Renal cortex interstitium (tissue), 11 donors: ENCODE data around the gene SLC37A3. TPM values are rescaled to one million over a fixed set of nuclear protein-coding genes. Genes with fewer than 3 reads are reported as not detected.
"Not testable (repeated sequence)": the region's sequence is repeated elsewhere in the genome, so short reads cannot be mapped to it uniquely, and the experiment has no call there.

Experiments used
- DNase-seq, 11 donors: peaks; one replicate each; pipeline ENCODE4 v3.0.0-alpha.2; 2013; ENCODE audit warnings: low read depth in 9 of 11, low spot score in 4 of 11; ENCODE audit errors: extremely low read depth in 1 of 11
- polyA plus RNA-seq, 3 donors: library from polyadenylated mRNA; unstranded; fragments of 120-200 nt; gene quantifications; one replicate each; pipeline ENCODE4 v1.2.1, GENCODE V29; 2013; ENCODE audit not compliant: insufficient read length in 3 of 3

SLC37A3 gene
- polyA plus RNA-seq, 3 donors = 49.6 to 62.9 (median 57.3) TPM

DNA sequence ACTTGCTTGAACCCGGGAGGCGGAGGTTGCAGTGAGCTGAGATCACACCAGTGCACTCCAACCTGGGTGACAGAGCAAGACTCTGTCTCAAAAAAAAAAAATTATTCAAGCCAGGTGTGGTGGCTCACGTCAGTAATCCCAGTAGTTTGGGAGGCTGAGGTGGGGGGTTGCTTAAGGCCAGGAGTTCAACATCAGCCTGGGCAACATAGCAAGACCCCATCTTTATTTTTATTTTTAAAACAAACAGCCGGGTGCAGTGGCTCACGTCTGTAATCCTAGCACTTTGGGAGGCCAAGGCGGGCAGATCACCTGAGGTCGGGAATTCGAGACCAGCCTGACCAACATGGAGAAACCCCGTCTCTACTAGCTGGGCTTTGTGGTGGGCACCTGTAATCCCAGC is 17.5 kb upstream of the SLC37A3 start:
- not testable (repeated sequence) for DNase-seq

DNA sequence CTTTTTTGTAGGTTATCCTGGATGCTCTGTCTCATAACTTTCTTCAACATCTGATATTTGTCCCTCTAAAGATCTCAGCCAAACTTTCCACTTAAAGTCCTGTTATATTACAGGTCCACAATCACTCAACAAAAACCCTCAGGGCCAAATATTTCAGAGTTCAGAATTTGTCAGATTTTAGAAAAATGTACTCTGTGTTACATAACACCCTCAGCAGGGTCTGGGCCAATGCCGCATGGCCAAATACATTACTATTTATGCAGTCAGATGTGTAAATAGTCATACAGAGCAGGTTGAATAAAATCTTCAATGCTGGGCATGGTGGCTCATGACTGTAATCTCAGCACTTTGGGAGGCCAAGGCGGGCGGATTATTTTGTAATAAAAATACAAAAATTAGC is 17.0 kb upstream of the SLC37A3 start:
- no peak for DNase-seq

DNA sequence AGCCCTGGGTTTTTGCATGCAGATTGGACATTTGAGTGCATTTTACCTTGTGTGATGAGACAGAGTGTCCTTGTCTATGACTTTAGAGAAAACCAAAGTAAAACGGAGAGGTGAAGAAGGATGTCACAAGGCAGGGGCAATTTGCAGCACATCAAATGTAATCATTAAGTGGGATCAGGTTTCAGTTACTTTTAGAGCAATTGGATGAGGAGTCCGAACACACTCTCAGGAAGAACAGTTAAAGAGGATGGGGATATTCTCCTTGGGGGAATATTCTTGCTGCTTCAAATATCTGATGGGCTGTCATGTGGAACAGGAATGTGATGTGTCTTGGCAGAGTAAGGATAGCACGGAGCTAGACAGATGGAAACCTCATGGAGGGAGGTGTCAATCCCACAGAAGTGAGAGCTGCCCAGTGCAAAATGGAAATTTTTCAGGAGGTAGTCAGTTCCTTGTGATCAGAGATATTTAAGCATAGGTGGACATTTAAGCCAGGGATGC is 6.3 kb upstream of the SLC37A3 start:
- peak in 1 of 11 donors; percentile 63 for DNase-seq

DNA sequence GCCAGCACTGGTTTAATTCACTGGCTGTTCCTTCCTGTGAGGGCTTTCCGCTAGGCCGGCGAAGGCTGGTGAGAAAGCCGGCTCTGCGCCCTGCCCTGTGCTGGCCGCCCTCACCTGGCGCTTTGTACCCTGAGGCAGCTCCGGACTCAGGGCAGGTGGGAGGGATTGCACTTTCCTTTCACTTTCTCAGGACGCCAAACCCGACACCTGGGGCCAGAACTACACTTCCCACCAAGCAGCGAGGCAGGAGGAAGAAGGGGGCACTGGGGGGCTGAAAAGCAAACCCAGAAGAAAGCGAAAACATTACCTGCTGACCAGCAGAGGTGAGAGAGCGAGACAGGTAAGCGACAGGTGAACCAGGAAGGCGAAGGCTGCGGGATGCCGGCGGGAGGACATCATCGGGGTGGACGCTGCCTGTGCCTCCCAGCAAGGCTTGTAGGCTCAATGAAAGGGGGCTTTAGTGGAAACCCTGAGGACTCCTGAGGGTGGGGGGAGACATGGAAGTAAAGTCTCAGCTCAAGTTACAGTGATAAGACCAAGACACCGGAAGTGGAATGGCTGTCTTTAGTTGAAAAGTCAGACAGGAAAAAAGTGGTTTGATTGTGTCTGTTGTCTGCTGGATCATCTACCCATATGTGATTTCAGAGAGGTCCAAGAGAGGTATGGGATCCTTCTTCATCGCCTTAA is 5.7 kb upstream of the SLC37A3 start, which contains the start of gene RAB19:
Gene RAB19 (plus strand): TSS at position 181 of the 687 bp plus-strand sequence. CDS start 3,589 bp downstream, outside the sequence.
- peak in 1 of 11 donors; percentile 53 for DNase-seq

DNA sequence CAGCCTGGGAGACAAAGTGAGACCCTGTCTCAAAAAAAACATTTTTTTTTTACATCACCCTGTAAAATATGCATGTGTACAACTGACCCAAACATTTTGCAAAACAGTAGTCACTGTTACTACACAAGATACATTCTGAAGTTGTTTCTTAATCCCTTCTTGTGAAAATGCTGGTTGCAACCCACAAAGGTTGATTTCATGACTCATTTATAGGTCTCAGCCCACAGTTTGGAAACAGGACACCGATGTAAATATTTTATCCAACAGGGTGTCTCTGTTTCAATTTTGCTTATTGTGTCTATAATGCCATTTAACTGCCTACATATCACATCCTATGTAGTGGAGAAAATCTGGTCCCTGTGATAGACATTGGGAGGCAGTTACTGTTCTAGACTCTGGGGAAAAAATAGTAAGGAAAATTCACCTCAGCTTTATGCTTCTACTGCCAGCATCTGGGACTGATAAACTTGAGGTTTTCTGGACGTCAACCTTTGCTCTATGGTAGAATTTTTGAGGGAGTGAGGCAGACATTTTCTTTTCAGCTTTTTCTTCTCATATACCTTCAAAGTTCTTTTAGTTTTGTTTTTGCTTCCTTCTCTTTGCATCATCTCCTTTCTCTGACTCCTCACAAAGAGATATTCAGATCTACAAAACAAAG is 4.0 kb upstream of the SLC37A3 start:
- no peak for DNase-seq

DNA sequence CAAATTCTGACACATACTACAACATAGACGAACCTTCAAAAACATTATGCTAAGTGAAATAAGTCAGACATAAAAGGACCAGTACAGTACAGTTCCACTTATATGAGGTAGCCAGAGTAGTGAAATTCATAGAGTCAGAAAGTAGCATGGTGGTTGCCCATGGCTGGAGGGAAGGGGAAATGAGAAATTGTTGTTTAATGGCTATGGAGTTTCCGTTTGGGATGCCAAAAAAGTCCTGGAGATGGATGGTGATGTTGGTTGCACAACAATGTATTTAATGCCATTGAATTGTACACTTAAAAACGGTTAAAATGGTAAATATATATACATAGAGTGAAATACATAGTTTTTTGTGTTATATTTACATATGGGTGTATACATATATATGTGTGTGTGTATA is 2.1 kb upstream of the SLC37A3 start:
- no peak for DNase-seq

DNA sequence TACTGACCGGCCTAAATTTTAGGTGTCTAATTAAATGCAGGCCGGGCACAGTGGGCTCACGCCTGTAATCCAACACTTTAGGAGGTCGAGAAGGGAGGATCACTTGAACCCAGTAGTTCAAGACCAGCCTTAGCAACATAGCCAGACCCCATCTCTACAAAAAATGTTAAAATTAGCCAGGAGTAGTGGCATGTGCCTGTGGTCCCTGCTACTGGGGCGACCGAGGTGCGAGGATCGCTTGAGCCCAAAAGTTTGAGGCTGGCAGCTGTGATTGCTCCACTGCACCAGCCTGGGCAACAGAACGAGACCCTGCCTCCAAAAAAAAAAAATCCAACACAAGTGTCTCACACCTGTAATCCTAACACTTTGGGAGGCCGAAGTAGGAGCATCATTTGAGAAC is 491 bp upstream of the SLC37A3 start:
- DNase-seq = no peak

DNA sequence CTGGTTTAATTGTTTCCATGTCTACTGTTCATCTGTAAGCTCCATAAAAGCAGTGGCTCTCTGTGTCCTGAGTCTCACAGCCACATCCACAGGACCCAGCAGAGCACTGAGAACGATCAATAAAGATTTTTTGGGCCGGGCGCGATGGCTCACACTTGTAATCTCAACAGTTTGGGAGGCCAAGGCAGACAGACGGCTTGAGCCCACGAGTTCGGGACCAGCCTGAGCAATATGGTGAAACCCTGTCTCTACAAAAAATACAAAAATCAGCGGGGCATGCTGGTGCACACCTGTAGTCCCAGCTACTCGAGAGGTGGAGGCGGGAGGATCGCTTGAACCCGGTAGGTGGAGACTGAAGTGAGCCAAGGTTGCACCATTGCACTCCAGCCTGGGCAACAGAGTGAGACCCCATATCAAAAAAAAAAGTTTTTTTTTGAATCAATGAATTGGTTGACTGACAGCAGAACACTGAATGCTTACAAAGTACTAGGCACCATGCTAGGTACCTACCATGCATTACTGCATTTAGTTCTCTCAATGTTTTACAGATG is 4.5 kb downstream of the SLC37A3 start:
- DNase-seq = no peak

DNA sequence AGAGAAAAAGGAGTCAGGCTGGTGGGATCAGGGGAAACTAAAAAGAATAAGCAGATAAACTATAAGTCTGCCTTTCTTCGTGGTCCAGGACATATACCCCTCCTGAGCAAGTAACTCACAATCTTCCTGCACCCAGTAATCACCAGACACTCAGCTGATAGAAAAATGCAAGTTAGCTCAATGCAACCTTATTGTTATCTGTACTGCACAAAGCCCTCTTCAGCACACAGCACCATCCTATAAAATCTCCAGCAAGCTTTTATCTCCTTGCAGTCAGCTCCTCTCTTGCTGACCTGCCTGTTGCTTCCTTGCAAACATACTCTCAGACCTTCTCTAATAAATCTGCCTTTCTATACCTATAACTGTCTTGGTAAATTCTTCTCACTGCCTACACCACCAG is 6.7 kb downstream of the SLC37A3 start:
- DNase-seq = no peak

DNA sequence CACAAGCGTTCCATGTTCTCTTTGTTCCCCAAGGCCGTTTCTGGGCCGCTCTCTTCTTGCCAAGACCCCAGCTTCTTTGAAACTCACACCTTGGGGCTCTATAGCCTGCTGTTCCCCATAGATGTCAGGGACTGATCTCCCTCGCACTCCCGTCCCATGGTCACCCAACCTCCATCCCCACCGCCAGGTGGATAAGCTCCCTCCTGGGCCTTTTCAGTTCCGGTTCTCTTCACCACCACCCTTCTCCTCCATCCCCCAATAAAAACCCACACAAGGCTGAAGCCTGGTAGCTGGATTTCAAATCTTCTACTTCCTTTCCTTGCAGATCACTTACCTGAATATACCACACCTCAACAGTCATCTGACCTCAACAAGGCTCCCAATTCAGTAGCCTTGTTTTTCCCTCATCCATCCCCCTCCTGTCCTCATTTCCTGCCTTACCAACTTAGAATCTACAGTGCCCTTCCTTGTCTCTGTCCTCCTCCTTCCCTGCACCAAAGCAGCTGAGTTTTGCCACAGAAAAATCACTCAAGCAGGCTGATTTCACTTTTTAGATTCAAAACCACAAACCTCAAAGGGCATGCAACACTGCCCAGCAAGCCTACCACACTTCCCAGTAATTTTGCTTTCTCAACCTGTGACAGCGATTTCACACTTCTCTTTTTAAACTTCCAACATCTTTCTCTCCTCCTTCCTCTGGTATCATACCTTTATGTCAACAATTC is 7.7 kb downstream of the SLC37A3 start:
- DNase-seq = no peak

DNA sequence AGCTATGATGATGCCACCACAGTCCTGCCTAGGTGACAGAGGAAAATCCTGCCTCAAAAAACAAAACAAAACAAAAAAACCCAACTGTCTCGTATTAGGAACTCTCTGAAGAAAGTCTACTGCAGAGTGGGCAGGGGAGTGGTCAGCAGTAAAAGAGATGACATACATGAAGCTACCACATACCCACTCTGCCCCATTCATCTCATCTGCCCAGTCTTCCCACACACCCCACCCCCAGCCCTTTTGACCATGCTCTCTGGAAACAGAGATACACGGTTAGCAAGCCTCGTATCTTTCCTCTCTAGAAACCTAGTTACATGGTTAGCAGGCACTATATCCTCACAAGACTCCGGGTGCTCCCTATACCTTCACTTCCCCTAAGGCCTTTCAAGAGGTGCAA is 8.3 kb downstream of the SLC37A3 start:
- no peak for DNase-seq

DNA sequence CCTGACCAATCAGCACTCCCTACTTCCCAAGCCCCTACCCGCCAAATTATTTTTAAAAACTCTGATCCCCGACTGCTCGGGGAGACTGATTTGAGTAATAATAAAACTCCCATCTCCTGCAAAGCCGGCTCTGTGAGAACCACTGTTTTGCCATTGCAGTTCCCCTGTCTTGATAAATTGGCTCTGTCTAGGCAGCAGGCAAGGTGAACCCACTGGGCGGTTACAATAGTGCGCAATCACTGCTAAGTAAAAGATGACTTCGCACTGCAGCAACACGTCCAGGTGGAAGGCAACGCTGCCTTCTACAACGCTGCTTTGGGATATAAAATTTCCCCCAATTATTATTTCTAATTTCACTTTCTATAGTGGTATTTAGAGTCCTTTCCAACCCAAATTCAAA is 8.9 kb downstream of the SLC37A3 start:
- no peak for DNase-seq

DNA sequence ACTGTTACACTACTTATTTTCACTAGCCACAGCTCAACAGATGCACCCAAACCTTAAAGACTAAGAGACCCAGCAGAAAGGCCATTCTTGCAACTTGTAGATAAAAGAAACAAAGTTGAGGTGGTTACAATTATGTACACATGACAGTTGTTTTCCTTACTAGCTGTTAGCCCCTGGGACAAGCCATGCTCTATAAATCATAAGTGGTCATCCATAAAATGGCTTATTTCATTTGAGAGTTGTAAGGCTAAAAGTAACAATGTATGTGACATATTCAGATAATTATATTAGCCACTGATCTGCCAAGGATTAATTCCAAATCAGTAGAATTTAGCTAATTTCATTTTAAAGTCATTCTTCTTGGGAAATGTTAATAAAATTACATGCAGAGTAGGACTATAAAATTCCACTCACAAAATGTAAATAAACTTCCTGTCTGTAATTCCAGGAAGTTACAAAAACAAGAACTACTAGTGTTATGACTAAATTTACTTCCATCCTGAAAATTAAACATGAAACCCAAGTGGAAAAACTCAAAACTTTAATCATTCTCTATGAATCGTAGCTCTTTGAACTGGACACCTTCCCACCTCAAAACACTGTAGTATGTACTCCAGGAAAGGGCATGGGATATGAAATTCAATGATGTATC is 13.3 kb downstream of the SLC37A3 start:
- no peak for DNase-seq

DNA sequence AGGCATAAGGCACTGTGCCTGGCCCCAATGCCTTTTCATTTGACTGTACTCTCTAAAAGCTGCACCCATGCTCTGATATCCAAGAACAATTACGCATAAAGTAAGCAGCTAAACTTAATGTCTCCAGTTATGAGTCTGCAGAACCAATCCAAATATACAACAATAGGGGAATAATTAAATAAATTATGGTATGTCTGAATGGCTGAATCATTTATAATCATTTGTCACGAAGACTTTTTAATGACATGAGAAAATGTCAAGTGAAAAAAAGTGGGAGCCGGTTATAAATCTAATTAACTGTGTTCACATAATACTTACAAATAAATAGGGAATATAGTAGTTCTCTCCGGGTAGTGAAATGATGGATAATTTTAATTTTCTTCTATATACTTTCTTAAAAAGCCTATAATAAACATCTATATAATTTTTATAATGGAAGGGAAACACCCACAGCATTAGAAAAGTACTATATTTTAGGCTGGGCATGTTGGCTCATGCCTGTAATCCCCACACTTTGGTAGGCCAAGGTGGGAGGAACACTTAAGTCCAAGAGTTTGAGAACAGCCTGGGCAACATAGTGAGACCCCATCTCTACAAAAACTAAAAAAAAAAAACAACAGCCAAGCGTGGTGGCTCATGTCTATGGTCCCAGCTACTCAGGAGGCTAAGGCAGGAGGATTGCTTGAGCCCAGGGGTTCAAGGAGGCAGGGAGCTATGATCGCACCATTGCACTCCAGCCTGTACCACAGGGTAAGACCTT is 14.2 kb downstream of the SLC37A3 start:
- DNase-seq = no peak

DNA sequence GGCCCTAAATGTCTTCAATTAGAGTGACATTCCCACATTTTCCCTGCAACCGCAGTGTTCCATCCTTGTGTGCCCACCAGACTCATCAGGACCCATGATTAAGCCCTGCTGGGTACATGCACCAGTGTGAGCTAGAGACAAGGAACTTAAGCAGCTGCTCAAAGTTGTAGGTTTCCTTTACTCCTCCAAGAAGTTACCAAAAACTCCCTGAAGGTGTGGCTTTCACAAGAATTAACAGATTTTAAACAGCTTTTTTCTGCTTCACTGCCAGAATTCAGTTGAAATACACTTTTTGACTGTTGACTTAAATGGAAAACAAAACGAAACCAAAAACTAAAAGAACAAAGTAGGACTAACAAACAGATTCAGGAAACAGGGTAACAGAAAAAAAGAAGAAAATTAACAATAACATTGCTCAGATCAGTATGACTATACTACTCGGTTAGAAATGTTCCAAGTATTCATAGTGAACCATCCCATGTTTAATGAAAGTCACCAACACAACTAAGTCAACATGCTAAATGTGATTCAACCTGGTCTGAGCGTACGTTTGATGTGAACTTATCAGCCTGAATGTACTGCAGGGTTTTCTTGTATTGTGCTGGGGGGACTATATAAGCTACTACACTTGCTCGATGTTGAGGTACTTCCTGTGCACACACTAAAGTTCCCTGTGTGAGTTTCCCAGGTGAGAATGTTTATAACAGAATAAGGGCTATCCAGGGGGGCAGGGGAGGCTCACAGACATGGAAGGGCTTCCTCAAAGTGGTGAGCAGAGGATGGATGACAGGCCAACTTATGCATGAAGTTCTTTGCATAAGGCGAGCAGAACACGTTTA is 22.2 kb downstream of the SLC37A3 start:
- no peak for DNase-seq

DNA sequence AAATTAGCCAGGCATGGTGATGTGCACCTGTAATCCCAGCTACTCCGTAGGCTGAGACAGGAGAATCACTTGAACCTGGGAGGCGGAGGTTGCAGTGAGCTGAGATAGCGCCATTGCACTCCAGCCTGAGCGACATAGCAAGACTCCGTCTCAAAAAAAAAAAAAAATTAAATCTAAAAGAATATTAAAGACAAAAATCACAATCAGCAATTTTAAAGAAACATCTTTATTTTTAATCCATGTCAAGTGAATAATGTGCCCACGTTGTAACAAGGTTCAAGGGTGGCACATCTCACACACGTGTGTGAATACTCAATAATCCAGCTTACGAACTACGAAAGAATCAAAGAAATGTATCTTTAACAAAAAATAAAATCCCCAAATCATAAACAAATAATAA is 23.0 kb downstream of the SLC37A3 start:
- DNase-seq = no peak

DNA sequence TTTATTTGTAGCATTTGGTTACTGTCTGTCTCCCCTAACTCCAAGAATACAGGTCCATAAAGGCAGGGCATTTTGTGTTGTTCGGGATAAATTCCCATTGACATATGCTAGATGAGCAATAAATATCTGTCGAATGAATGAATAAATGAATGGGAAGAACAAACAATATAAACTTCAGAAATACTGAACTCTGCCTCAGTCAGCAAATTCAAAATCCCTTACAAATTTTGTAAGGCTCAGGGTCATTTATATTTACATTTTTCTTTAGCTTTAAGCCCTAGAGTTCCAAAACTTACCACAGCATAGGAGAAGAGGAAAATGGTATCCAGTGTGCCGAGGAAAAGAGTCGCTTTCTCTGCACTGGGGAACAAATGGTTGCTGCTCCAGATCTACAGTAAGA is 29.0 kb downstream of the SLC37A3 start:
- no peak for DNase-seq

DNA sequence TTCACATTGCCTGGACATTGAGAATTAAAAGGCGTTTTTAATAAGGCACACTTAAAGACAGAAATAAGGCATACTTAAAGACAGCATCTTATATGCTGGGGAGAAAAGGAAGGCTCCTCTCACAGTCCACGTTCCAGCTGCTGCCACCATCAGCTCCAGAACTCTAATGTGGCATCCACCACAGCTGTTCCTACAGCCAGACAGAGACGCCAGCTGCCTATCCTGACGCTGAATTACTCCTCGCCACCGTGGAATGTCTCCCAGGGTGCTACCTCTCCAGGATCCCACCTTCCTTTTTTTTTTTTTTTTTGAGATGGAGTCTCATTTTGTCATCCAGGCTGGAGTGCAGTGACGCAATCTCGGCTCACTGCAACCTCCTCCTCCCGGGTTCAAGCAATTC is 30.8 kb downstream of the SLC37A3 start:
- no peak for DNase-seq
